Endothelial cell of umbilical vein (primary cell): ENCODE measurements around the gene NIPA2. TPM values are rescaled to one million over a fixed set of nuclear protein-coding genes. Genes with fewer than 3 reads are reported as not detected.

Experiments used
- BruUV-seq: library from RNA; stranded (reverse); fragments of 400-500 nt; replicated peaks from 2 replicates; lab custom pipeline; 2021; lab: Mats Ljungman, UMichigan
- CTCF ChIA-PET: fragments of 300-600, 350-600 bp; sonication (Branson Sonifier 250); formaldehyde crosslinking; loops from one replicate; lab custom pipeline; 2021; ENCODE audit warnings: antibody characterized with exemption, inconsistent platforms; lab: Charles Lee
- POLR2A ChIA-PET: fragments of 300-600, 350-600 bp; sonication (Branson Sonifier 250); formaldehyde crosslinking; loops from one replicate; lab custom pipeline; 2021; ENCODE audit warnings: antibody characterized with exemption, inconsistent platforms; lab: Charles Lee
- DNase-seq: peaks from one replicate; pipeline ENCODE4 v3.0.0-alpha.2; 2011; ENCODE audit warnings: low read depth, low spot score
- FAIRE-seq: peaks from 2 replicates; lab custom pipeline; 2011; peaks lifted over from hg19 to GRCh38; lab: Jason Lieb, UNC
- H2AFZ ChIP-seq: 2 replicates; pipeline ENCODE4 v1.6.0; 2012; ENCODE audit warnings: low read depth, low read length, control low read depth, inconsistent platforms
- H3K27ac ChIP-seq: 2 replicates; pipeline ENCODE4 v1.5.1; 2011; ENCODE audit warnings: low read depth, mild to moderate bottlenecking, control low read depth, low read length, moderate library complexity; ENCODE audit not compliant: insufficient read depth
- H3K27me3 ChIP-seq, 2 experiments: 2 replicates each; pipeline versions ENCODE4 v1.6.0 to v1.6.1; 2011; ENCODE audit warnings: low read length in 2 of 2, mixed read lengths in 1 of 2; ENCODE audit not compliant: control insufficient read depth in 2 of 2, insufficient read depth in 2 of 2
- H3K36me3 ChIP-seq, 2 experiments: 2 replicates in 1 of 2; 3 replicates in 1 of 2; pipeline ENCODE4 v1.5.1; 2011; ENCODE audit warnings: low read length in 2 of 2, mild to moderate bottlenecking in 1 of 2, moderate library complexity in 1 of 2; ENCODE audit not compliant: control insufficient read depth in 2 of 2, insufficient read depth in 2 of 2; ENCODE audit errors: extremely low read depth in 1 of 2
- H3K4me1 ChIP-seq: 3 replicates; pipeline ENCODE4 v1.5.1; 2011; ENCODE audit warnings: mild to moderate bottlenecking, low read length; ENCODE audit not compliant: control insufficient read depth, insufficient read depth; ENCODE audit errors: extremely low read depth
- H3K4me2 ChIP-seq: 2 replicates; pipeline ENCODE4 v1.6.1; 2011; ENCODE audit warnings: low read length, control low read depth, mixed read lengths; ENCODE audit not compliant: insufficient read depth
- H3K4me3 ChIP-seq, 3 experiments: fragments of 200-600 bp in 1 of 3; sonication (generic), shearing (Covaris generic) in 1 of 3; replicated peaks in 1 of 3; 2 replicates each; pipeline ENCODE4 v1.5.1; 2011 to 2016; ENCODE audit warnings: control low read depth in 3 of 3, low read length in 3 of 3, mild to moderate bottlenecking in 2 of 3, inconsistent platforms in 1 of 3, low read depth in 1 of 3, moderate library complexity in 1 of 3; ENCODE audit not compliant: insufficient read depth in 1 of 3
- H3K79me2 ChIP-seq: 2 replicates; pipeline ENCODE4 v1.6.0; 2012; ENCODE audit warnings: low read length, inconsistent platforms; ENCODE audit not compliant: control insufficient read depth, insufficient read depth
- H3K9ac ChIP-seq: replicated peaks from 2 replicates; pipeline ENCODE3; 2011; ENCODE audit warnings: low read length, control low read depth; ENCODE audit not compliant: insufficient read depth; ENCODE audit errors: extremely low read depth
- H3K9me1 ChIP-seq: replicated peaks from 3 replicates; pipeline ENCODE4 v1.6.0; 2011; ENCODE audit warnings: mild to moderate bottlenecking, low read length; ENCODE audit not compliant: control insufficient read depth, insufficient read depth; ENCODE audit errors: extremely low read depth
- H3K9me3 ChIP-seq: replicated peaks from 2 replicates; pipeline ENCODE4 v1.5.1; 2012; ENCODE audit warnings: low read length, inconsistent platforms; ENCODE audit not compliant: control insufficient read depth, insufficient read depth
- H4K20me1 ChIP-seq: replicated peaks from 2 replicates; pipeline ENCODE3; 2011; ENCODE audit warnings: mild to moderate bottlenecking, low read length; ENCODE audit not compliant: control insufficient read depth, insufficient read depth; ENCODE audit errors: extremely low read depth
- EZH2 ChIP-seq: IDR thresholded peaks from 2 replicates; pipeline ENCODE4 v1.6.1; 2012; ENCODE audit warnings: borderline replicate concordance, low read depth, mild to moderate bottlenecking, moderate library complexity, low read length, inconsistent platforms; ENCODE audit not compliant: severe bottlenecking
- FOS ChIP-seq: IDR thresholded peaks from 2 replicates; pipeline ENCODE4 v1.6.1; 2011; ENCODE audit warnings: mild to moderate bottlenecking, low read length, moderate library complexity, borderline replicate concordance; ENCODE audit not compliant: insufficient read depth
- GATA2 ChIP-seq: IDR thresholded peaks from 2 replicates; pipeline ENCODE4 v1.7.0; 2011; ENCODE audit warnings: low read depth, mild to moderate bottlenecking, moderate library complexity, mixed read lengths, low read length; ENCODE audit not compliant: insufficient read length, insufficient read depth
- JUN ChIP-seq: IDR thresholded peaks from 2 replicates; pipeline ENCODE4 v1.6.1; 2011; ENCODE audit warnings: borderline replicate concordance, low read depth; ENCODE audit not compliant: insufficient read length, insufficient read depth
- MYC ChIP-seq: IDR thresholded peaks from one replicate; pipeline ENCODE4 v1.6.1; 2011; ENCODE audit warnings: mild to moderate bottlenecking, low read depth, low read length
- POLR2A ChIP-seq: IDR thresholded peaks from 2 replicates; pipeline ENCODE4 v1.6.1; 2012; ENCODE audit warnings: low read depth, mild to moderate bottlenecking, control low read depth, low read length
- POLR2AphosphoS5 ChIP-seq: IDR thresholded peaks from 2 replicates; pipeline ENCODE4 v1.6.1; 2012; ENCODE audit warnings: low read depth, mild to moderate bottlenecking, control low read depth, low read length, moderate library complexity; ENCODE audit not compliant: insufficient read depth
- dilution Hi-C: fragments of 300-500 bp; cut with MboI; formaldehyde crosslinking; loops from one replicate; pipeline ENCODE4 v1.15.0; 2019; ENCODE audit warnings: low sequenced_read_pairs; ENCODE audit not compliant: extremely low pct_ligation_motif_present
- intact Hi-C: fragments of 100-400 bp; cut with micrococcal nuclease; formaldehyde crosslinking; loops from one replicate; pipeline ENCODE4 v1.10.0; 2022
- polyA plus RNA-seq, 4 experiments: library from polyadenylated mRNA; depleted of rRNA in 3 of 4; stranded (reverse) in 3 of 4; unstranded in 1 of 4; fragments of >200 nt; gene quantifications; 2 replicates each; pipeline versions ENCODE4 v1.2.1 to v1.2.3, GENCODE V29; 2011 to 2012; ENCODE audit warnings: missing spikeins in 1 of 4
- total RNA-seq: library from RNA; stranded (reverse); gene quantifications from 2 replicates; pipeline ENCODE4 v1.2.3, GENCODE V29; 2021
- TF ChIP-seq, protein P1 (sequence below), 2 donors: IDR thresholded peaks; 1 replicate in 1 of 2; 2 replicates in 1 of 2; pipeline ENCODE4 v1.5.1; 2011; ENCODE audit warnings: low read length in 2 of 2, mild to moderate bottlenecking in 2 of 2, moderate library complexity in 2 of 2, control low read depth in 1 of 2, inconsistent platforms in 1 of 2, low read depth in 1 of 2; ENCODE audit not compliant: insufficient read depth in 1 of 2; ENCODE audit errors: extremely low read depth in 1 of 2
- TF ChIP-seq, protein P2 (sequence below): IDR thresholded peaks from 2 replicates; pipeline ENCODE4 v1.6.1; 2011; ENCODE audit not compliant: insufficient read depth, insufficient read length

NIPA2 gene
- total and polyA plus RNA-seq, 2 donors (not counting 3 experiments of a cell fraction or from before 2014, with no cell fraction given) = 55.2 to 75.7 TPM

DNA sequence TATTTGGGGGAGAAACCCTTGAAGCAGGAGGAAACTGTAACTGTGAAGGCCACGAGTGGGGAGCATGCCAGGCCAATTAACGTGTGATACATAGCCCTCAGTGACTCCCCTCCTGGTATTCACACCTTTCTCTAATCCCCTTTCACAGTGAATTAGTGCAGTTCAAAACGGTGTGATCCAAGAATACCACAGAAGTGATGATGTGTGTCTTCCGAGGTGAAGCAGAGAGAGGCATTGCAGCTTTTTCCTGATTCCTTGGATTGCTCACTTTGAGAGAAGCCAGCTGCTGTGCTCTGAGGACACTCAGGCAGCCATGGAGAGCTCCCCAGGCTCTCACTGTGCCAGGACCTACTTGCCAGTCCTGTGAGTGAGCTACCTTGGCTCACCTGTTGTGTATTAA is 17.3 kb downstream of the NIPA2 start:
- intact Hi-C loops = no loop called here
- no peak overlapping the region for H3K27ac ChIP-seq

More for the DNA sequence above, 17.3 kb downstream of the NIPA2 start:
- Histone ChIP-seq H3K4me1 (no peaks in the 10 kb centered on the region), H3K4me3 (no peak overlapping the region), H4K20me1 (peaks cover under 1% of the 10 kb centered on the region), H3K9me3 (no peaks in the 10 kb centered on the region), H3K9me1 (no peaks in the 10 kb centered on the region), H3K4me2 (no peak overlapping the region), H3K36me3 (peaks cover 6 to 10% of the 10 kb centered on the region in 2 experiments), H2AFZ (no peak overlapping the region), H3K79me2 (peaks cover 14% of the 10 kb centered on the region), H3K9ac (no peak overlapping the region), H3K27me3 (no peaks in the 10 kb centered on the region)
- CTCF ChIA-PET = no interaction called here
- dilution Hi-C loops = no loop called here
- TF ChIP-seq MYC (no peak), FOS (no peak), JUN (no peak), EZH2 (no peak), POLR2AphosphoS5 (no peak), POLR2A (no peak), GATA2 (no peak)
- TF ChIP-seq, protein P1, sequence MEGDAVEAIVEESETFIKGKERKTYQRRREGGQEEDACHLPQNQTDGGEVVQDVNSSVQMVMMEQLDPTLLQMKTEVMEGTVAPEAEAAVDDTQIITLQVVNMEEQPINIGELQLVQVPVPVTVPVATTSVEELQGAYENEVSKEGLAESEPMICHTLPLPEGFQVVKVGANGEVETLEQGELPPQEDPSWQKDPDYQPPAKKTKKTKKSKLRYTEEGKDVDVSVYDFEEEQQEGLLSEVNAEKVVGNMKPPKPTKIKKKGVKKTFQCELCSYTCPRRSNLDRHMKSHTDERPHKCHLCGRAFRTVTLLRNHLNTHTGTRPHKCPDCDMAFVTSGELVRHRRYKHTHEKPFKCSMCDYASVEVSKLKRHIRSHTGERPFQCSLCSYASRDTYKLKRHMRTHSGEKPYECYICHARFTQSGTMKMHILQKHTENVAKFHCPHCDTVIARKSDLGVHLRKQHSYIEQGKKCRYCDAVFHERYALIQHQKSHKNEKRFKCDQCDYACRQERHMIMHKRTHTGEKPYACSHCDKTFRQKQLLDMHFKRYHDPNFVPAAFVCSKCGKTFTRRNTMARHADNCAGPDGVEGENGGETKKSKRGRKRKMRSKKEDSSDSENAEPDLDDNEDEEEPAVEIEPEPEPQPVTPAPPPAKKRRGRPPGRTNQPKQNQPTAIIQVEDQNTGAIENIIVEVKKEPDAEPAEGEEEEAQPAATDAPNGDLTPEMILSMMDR (IDR thresholded peaks at IDR 0.05; ENCODE audit: extremely low read depth in 1 of 2, insufficient read depth in 1 of 2, low read depth in 1 of 2, low read length in 2 of 2) = no peak
- TF ChIP-seq, protein P2, sequence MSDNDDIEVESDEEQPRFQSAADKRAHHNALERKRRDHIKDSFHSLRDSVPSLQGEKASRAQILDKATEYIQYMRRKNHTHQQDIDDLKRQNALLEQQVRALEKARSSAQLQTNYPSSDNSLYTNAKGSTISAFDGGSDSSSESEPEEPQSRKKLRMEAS = no peak
- no TSS peak for BruUV-seq
- POLR2A ChIA-PET = no interaction called here
- FAIRE-seq (no peak), DNase-seq (no peak)
